BLaER1 (cell line): Measurements from ENCODE around the gene ZFPM1.

ENCODE experiments used
- H3K27ac ChIP-seq: shearing (Covaris generic); formaldehyde crosslinking; 2 replicates; pipeline ENCODE4 v1.8.1; 2022
- H3K27me3 ChIP-seq: shearing (Covaris generic); formaldehyde crosslinking; 2 replicates; pipeline ENCODE4 v1.8.1; 2022
- H3K36me3 ChIP-seq: shearing (Covaris generic); formaldehyde crosslinking; 2 replicates; pipeline ENCODE4 v1.8.1; 2022
- H3K4me1 ChIP-seq: shearing (Covaris generic); formaldehyde crosslinking; 2 replicates; pipeline ENCODE4 v1.8.1; 2022
- H3K4me2 ChIP-seq: shearing (Covaris generic); formaldehyde crosslinking; 2 replicates; pipeline ENCODE4 v1.8.1; 2022
- H3K4me3 ChIP-seq: shearing (Covaris generic); formaldehyde crosslinking; 2 replicates; pipeline ENCODE4 v1.8.1; 2022
- H3K9ac ChIP-seq: shearing (Covaris generic); formaldehyde crosslinking; 2 replicates; pipeline ENCODE4 v1.8.1; 2022
- H3K9me3 ChIP-seq: shearing (Covaris generic); formaldehyde crosslinking; 2 replicates; pipeline ENCODE4 v1.8.1; 2022
- H4K20me1 ChIP-seq: shearing (Covaris generic); formaldehyde crosslinking; 2 replicates; pipeline ENCODE4 v1.8.1; 2022
- Cebpa-rat ChIP-seq: shearing (Covaris generic); IDR thresholded peaks from 2 replicates; pipeline ENCODE4 v1.8.1; 2022

The ZFPM1 gene

DNA sequence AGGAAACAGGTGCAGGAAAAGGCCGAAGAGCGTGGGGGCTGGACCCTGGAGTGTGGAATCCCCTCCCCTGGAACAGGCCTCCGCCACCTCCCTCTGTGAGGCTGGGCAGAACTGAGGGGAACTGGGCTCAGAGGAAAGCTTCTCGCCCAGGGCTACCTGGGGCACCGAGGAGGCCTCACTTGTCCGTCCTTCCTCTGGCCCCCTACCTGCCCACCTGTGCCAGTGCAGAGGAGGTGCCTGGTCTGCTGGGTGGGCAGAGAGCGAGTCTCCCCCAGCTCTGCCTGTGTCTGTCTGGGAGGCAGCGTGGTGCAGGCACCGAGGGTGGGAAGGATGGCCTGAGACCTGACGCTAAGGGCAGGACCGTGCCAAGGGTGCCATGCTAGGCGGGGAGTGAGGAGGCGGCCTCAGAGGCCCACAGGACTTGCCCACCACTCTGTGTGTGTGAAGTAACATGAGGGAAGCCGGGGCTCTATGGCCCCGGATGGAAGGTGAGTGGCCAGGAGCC lies 42.2 kb downstream of the ZFPM1 start:
- Histone ChIP-seq H3K9me3 (no peaks in the 10 kb centered on the region), H3K27ac (peak overlapping the region; percentile 13), H3K4me1 (peaks cover 66% of the 10 kb centered on the region), H3K36me3 (peaks cover 32% of the 10 kb centered on the region), H3K4me3 (no peak overlapping the region), H4K20me1 (peaks cover 67% of the 10 kb centered on the region), H3K9ac (no peak overlapping the region), H3K27me3 (no peaks in the 10 kb centered on the region), H3K4me2 (no peak overlapping the region)
- TF ChIP-seq Cebpa-rat = no peak

DNA sequence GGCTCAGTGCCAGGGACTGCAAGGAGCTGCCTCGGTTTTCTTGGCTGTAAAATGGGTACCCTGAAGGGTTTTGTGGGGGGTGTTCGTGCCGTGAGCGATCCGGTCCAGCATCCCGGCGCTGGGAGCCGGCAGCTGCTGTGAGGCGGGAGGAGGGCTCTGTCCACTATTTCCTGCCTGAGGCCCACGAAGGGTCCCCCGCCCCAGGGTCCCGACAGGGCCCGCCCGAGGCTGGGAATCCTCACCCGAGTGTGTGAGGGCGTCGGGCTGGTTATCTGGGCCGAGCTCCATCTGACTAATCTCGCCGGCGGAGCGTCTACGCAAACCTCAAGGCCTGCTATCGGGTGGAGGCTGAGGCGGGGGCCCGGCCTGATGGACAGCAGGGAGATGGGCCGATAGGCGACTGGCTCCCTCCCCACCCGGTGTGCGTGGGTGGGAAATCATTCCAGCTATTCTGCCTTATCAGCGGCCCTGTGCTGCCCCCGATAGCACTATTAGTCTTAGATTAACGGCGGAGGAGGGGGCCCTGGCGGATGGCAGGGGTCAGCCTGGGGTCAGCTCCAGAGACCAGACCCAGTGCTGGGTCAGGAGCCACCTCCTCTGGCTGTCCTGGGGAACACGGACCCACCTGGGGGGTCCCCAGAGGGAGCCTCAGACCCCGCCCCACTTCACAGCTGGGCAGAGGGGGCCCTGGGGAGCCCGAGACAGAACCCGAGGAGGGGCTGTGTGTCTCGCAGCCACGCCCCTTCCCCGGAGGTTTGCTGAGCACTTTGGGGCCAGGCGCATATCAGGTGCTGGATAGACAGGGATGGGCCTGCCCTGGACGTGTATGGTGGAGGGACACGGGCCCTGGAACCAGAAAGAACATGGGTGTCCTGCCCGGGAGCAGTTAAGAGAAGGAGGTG lies 44.7 kb downstream of the ZFPM1 start:
- peaks cover 62% of the 10 kb centered on the region for H4K20me1 ChIP-seq
- no peaks in the 10 kb centered on the region for H3K9me3 ChIP-seq
- H3K27me3 ChIP-seq = no peaks in the 10 kb centered on the region
- H3K4me3 ChIP-seq = no peak overlapping the region
- H3K9ac ChIP-seq = peak overlapping the region; percentile 24; the same call in 1 of the 2 replicates
- H3K4me1 ChIP-seq = peaks cover 57% of the 10 kb centered on the region
- TF ChIP-seq Cebpa-rat = no peak
- peak overlapping the region; percentile 98 for H3K4me2 ChIP-seq
- H3K27ac ChIP-seq = peak overlapping the region; percentile 80; the same call in 1 of the 2 replicates
- H3K36me3 ChIP-seq = peaks cover 18% of the 10 kb centered on the region; the same call in 1 of the 2 replicates

DNA sequence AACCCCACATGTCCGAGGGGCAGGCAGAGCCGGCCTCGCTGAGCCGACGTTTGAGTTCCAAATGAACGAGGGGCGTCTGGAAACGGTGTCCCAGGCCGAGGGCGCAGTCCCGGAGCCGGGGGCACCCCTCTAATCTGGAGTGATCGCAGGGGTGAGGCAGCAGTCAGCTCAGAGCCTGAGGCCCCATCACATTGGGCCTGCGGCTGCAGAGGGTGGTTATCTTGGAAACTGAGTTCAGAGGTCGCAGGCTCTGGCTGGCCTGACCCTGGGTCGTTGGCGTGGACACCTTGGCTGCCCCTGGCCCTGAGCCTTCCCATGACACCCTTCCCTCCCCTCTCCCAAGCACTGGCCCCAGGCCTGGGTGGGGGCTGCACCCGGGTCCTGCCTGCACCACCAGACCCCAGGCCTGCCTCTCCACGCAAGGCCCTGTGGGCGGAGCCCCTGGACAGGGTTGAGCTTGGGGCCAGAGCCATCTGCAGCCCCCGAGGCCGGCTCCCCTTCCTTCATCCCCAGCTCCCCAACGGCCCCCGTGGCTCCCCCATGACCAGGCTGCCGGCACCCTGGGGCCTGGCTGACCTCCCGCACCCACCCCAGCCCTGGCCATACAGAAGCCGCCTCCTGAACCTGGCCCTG lies 45.6 kb downstream of the ZFPM1 start:
- H3K36me3 ChIP-seq = peaks cover 18% of the 10 kb centered on the region; the same call in 1 of the 2 replicates
- no peak for TF ChIP-seq Cebpa-rat
- no peak overlapping the region; the same call in 1 of the 2 replicates for H3K4me3 ChIP-seq

DNA sequence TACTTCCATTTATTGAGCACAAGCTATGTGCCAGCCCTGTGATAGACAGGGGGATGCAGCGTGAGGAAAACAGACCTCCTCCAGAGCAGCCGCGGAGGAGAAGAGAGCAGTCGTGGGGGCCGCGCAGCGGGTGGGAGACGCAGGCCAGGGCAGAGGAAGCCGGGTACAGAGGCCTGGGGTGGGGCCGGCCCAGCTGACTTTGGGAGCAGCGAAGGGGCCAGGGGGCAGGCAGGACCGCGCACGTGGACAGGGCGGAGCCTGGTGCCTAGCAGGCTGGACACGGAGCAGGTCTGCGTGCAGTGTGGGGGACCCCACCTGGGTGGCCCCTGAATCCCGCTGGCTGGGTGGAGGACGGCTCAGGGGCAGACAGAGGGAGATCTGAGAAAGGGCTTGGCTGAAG lies 46.2 kb downstream of the ZFPM1 start:
- Histone ChIP-seq H3K4me1 (peaks cover 68% of the 10 kb centered on the region), H3K9ac (peak overlapping the region; percentile 73), H3K27ac (peak overlapping the region; percentile 80), H3K4me2 (peak overlapping the region; percentile 98), H3K9me3 (no peaks in the 10 kb centered on the region), H4K20me1 (peaks cover 65% of the 10 kb centered on the region), H3K4me3 (peak overlapping the region; percentile 41), H3K36me3 (peaks cover 12% of the 10 kb centered on the region; the same call in 1 of the 2 replicates), H3K27me3 (no peaks in the 10 kb centered on the region)
- no peak for TF ChIP-seq Cebpa-rat

More for the DNA sequence above, 45.6 kb downstream of the ZFPM1 start:
- Histone ChIP-seq H3K4me2 (peak overlapping the region; percentile 98), H3K27ac (peak overlapping the region; percentile 80), H3K9me3 (no peaks in the 10 kb centered on the region), H3K27me3 (no peaks in the 10 kb centered on the region), H3K4me1 (peaks cover 66% of the 10 kb centered on the region), H3K9ac (peak overlapping the region; percentile 73), H4K20me1 (peaks cover 65% of the 10 kb centered on the region)

DNA sequence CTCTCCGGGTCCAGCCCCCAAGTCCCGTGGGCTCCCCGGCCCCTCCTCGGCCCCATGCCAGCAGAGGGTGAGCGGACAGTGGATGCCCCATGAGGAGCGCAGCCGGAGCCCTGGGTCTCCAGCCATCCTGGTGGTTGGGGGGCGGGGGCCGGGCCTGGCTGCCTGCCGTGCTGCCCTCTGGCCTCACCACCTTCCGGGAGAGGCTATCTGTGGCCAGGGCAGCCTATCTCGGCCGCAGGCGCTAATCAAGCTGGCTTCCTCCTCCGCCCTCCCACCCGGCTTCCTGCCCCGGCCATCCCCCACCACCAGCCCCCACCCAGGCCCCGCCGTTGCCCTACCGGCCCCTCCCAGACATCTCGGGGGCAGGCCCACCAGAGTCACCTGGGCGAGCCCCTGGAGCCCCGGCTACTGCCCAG lies 46.8 kb downstream of the ZFPM1 start:
- TF ChIP-seq Cebpa-rat = no peak
- no peaks in the 10 kb centered on the region for H3K27me3 ChIP-seq

DNA sequence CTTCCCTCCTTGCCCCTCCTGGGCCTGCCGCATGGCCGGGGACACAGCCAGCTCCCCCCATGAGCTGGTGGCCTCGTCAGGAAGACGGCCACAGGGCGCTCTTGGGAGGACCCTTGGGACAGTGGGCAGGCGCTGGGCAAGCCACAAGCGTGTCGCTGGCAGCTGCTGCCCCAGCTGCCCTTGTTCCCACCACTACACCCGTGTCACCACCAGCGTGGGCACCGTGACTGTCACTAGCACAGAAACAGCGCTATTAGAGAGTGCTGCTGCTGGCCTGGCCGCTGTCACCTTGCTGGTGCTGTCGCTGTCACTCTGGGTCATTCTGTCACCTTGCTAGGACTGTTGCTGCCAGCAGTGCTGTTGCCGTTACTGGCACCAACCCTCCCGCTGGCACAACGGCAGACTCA lies 47.2 kb downstream of the ZFPM1 start:
- Histone ChIP-seq H4K20me1 (peaks cover 65% of the 10 kb centered on the region), H3K27ac (peak overlapping the region; percentile 80), H3K4me3 (no peak overlapping the region), H3K4me2 (peak overlapping the region; percentile 98), H3K36me3 (peaks cover 2% of the 10 kb centered on the region; the same call in 1 of the 2 replicates), H3K9ac (peak overlapping the region; percentile 38; the same call in 1 of the 2 replicates), H3K27me3 (no peaks in the 10 kb centered on the region), H3K9me3 (no peaks in the 10 kb centered on the region), H3K4me1 (peaks cover 68% of the 10 kb centered on the region)
- no peak for TF ChIP-seq Cebpa-rat

More for the DNA sequence above, 46.8 kb downstream of the ZFPM1 start:
- Histone ChIP-seq H4K20me1 (peaks cover 65% of the 10 kb centered on the region), H3K4me1 (peaks cover 68% of the 10 kb centered on the region), H3K9ac (peak overlapping the region; percentile 73), H3K9me3 (no peaks in the 10 kb centered on the region), H3K4me3 (peak overlapping the region; percentile 41), H3K36me3 (peaks cover 7% of the 10 kb centered on the region; the same call in 1 of the 2 replicates), H3K27ac (peak overlapping the region; percentile 80), H3K4me2 (peak overlapping the region; percentile 98)

DNA sequence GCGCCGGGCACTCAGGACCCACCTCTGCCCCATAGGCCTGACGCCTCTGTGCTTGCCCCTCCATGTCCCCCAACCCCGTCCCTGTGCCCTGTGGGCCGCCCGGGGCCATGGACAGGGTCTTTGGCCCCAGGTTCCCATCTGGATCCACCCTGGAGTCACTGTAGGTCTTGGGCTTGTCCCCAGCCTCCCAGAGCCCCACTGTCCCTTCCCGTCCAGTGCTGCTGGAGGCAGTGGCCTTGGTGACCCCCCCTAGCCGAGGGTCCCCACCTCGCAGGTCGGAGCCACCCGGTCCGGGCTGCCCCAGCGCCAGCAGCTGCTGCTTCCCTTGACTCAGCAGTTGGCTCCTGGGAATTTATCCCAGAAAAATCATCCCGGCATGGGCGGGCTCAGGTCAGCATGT lies 49.3 kb downstream of the ZFPM1 start:
- H3K36me3 ChIP-seq = peaks cover 8% of the 10 kb centered on the region; the same call in 1 of the 2 replicates
- H3K27ac ChIP-seq = no peak overlapping the region
- no peaks in the 10 kb centered on the region for H3K27me3 ChIP-seq
- no peak overlapping the region for H3K4me3 ChIP-seq
- peaks cover 83% of the 10 kb centered on the region for H3K4me1 ChIP-seq
- peaks cover 67% of the 10 kb centered on the region for H4K20me1 ChIP-seq
- H3K9ac ChIP-seq = 0 out of 2 replicates have a peak overlapping the region, but pooled peaks have one; percentile 8
- no peak for TF ChIP-seq Cebpa-rat
- no peaks in the 10 kb centered on the region for H3K9me3 ChIP-seq
- H3K4me2 ChIP-seq = peak overlapping the region; percentile 36

DNA sequence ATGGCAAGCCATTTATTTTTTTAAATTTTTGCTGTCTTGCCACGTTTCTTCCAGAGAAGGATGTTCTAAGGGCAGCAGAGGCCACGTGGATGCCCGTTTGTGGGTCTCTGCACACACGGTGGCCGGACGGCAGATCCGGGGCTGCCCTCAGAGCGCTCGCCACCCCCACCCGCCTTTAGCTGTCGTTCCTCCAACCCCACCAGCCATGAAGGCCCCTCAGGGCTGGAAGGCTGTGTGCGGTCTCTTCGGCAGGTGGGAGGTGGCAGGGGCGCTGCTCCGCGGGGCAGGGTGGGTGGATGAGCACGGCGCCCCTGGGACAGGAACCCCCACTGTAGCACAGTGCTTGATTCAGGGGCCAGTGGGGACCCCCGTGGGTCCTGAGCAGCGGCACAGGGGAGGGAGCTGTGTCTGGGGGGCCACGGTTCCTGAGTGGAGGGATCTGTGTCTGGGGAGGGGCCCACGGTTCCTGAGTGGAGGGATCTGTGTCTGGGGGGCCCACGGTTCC lies 49.7 kb downstream of the ZFPM1 start:
- TF ChIP-seq Cebpa-rat = no peak
- Histone ChIP-seq H3K4me2 (peak overlapping the region; percentile 36), H3K9me3 (no peaks in the 10 kb centered on the region), H3K27me3 (no peaks in the 10 kb centered on the region), H4K20me1 (peaks cover 68% of the 10 kb centered on the region), H3K4me1 (peaks cover 83% of the 10 kb centered on the region), H3K9ac (0 out of 2 replicates have a peak overlapping the region, but pooled peaks have one; percentile 8), H3K36me3 (peaks cover 13% of the 10 kb centered on the region; the same call in 1 of the 2 replicates), H3K27ac (peak overlapping the region; percentile 75; the same call in 1 of the 2 replicates), H3K4me3 (no peak overlapping the region)

DNA sequence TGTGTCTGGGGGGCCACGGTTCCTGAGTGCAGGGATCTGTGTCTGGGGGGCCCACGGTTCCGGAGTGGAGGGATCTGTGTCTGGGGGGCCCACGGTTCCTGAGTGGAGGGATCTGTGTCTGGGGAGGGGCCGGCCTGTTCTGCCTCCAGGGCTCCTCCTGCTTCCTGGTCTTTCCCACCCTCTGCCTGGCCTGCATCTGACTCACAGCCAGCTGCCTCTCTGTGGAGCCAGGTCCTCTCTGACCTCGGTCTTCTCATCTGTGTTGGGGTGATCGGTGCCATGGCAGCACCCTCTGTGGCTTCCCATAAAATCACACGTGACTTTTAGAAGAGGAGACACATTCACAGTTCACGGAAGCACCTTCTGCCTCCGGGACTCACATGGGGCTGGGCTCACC lies 50.3 kb downstream of the ZFPM1 start:
- Histone ChIP-seq H3K4me3 (no peak overlapping the region), H3K9ac (peak overlapping the region; percentile 55), H3K4me2 (peak overlapping the region; percentile 75), H3K36me3 (peaks cover 18% of the 10 kb centered on the region; the same call in 1 of the 2 replicates), H4K20me1 (peaks cover 68% of the 10 kb centered on the region), H3K27me3 (no peaks in the 10 kb centered on the region), H3K27ac (peak overlapping the region; percentile 75), H3K9me3 (no peaks in the 10 kb centered on the region), H3K4me1 (peaks cover 82% of the 10 kb centered on the region)
- TF ChIP-seq Cebpa-rat = no peak
